Liver (tissue), 3 donors: ENCODE measurements around the gene LAMB3.

ENCODE experiments used
- CTCF ChIP-seq: fragments of 150-350 bp; IDR thresholded peaks from 2 replicates; pipeline ENCODE4 v1.5.1; 2017; ENCODE audit warnings: improper control_type of control experiment, low read depth, low read length; ENCODE audit not compliant: missing input control
- EGR1 ChIP-seq, 2 donors: IDR thresholded peaks; 2 replicates each; pipeline ENCODE4 v1.6.1; 2016 to 2018; ENCODE audit warnings: antibody characterized with exemption in 2 of 2, low read depth in 2 of 2
- GABPA ChIP-seq, 2 donors: IDR thresholded peaks in 1 of 2; conservative IDR thresholded peaks in 1 of 2; 2 replicates each; pipeline ENCODE4 v1.6.1; 2016; ENCODE audit warnings: antibody characterized with exemption in 2 of 2, mild to moderate bottlenecking in 1 of 2, moderate library complexity in 1 of 2
- HNF4G ChIP-seq: IDR thresholded peaks from 2 replicates; pipeline ENCODE4 v1.6.1; 2016; ENCODE audit warnings: antibody characterized with exemption
- TAF1 ChIP-seq: conservative IDR thresholded peaks from 2 replicates; pipeline ENCODE4 v1.6.1; 2016; ENCODE audit warnings: antibody characterized with exemption, mild to moderate bottlenecking
- YY1 ChIP-seq: IDR thresholded peaks from 2 replicates; pipeline ENCODE4 v1.6.1; 2016; ENCODE audit warnings: antibody characterized with exemption, mild to moderate bottlenecking
- donor health status: healthy.
- donor health status: healthy.

- TF ChIP-seq GABPA (IDR thresholded peaks at IDR 0.05 in 1 of 2, conservative IDR thresholded peaks at IDR 0.05 in 1 of 2) (no peak), YY1 (no peak), TAF1 (no peak), CTCF (no peak), EGR1 (IDR thresholded peaks at IDR 0.05; ENCODE audit: low read depth in 2 of 2) (no peak), HNF4G (no peak)
These were observed 1.8 kb downstream of the LAMB3 start for GRCh38 chr1:209650454-209650853.
